Activated CD8-positive, alpha-beta T cell treated with anti-CD3 and anti-CD28 coated beads for 36 hours (primary cell): Measurements from ENCODE around the gene NPY4R2. TPM values are rescaled to one million over a fixed set of nuclear protein-coding genes. Genes with fewer than 3 reads are reported as not detected.
"Not testable (repeated sequence)": the region's sequence is repeated elsewhere in the genome, so short reads cannot be mapped to it uniquely, and the experiment has no call there.

Experiments used
- ATAC-seq: fragments of 200-7000 bp; cut with Tn5 transposase; one replicate; pipeline ENCODE4 v1.10.0; 2021; ENCODE audit warnings: mild to moderate bottlenecking, moderate library complexity
- CTCF ChIA-PET: fragments of 350-600 bp; sonication (Branson Sonifier 250); formaldehyde crosslinking; loops from one replicate; lab custom pipeline; 2021; ENCODE audit warnings: antibody characterized with exemption; lab: Charles Lee
- POLR2A ChIA-PET: fragments of 350-600 bp; sonication (Branson Sonifier 250); formaldehyde crosslinking; loops from one replicate; lab custom pipeline; 2021; ENCODE audit warnings: antibody characterized with exemption; lab: Charles Lee
- DNase-seq: peaks from one replicate; pipeline ENCODE4 v3.0.0-alpha.2; 2020
- H3K27ac Mint-ChIP-seq: one replicate; pipeline ENCODE4 v1.8.0; 2021; ENCODE audit warnings: mild to moderate bottlenecking, mixed read lengths
- H3K27me3 Mint-ChIP-seq: one replicate; pipeline ENCODE4 v1.8.0; 2021; ENCODE audit warnings: mixed read lengths
- H3K36me3 Mint-ChIP-seq: one replicate; pipeline ENCODE4 v1.8.0; 2021; ENCODE audit warnings: low read depth, mixed read lengths
- H3K4me1 Mint-ChIP-seq: one replicate; pipeline ENCODE4 v1.8.0; 2021; ENCODE audit warnings: low read depth, mixed read lengths
- H3K4me3 Mint-ChIP-seq: one replicate; pipeline ENCODE4 v1.8.0; 2021; ENCODE audit warnings: mild to moderate bottlenecking, moderate library complexity, mixed read lengths
- H3K9me3 Mint-ChIP-seq: one replicate; pipeline ENCODE4 v1.8.0; 2021; ENCODE audit warnings: mixed read lengths
- intact Hi-C: fragments of 100-400 bp; cut with micrococcal nuclease; formaldehyde crosslinking; loops from one replicate; pipeline ENCODE4 v1.10.0; 2022
- total RNA-seq, 2 experiments: library from RNA; stranded (reverse); gene quantifications; one replicate each; pipeline ENCODE4 v1.2.3, GENCODE V29; 2021

Gene NPY4R2
- not detected for total RNA-seq

GRCh38 chr10:47918475-47918874 lies at the start of gene NPY4R2:
NPY4R2 (plus strand) TSS chr10:47918662; CDS start chr10:47921988, 3,326 bp downstream.
- H3K9me3 Mint-ChIP-seq, intact Hi-C loops, H3K4me1 Mint-ChIP-seq, H3K36me3 Mint-ChIP-seq, DNase-seq, H3K4me3 Mint-ChIP-seq, CTCF ChIA-PET, H3K27ac Mint-ChIP-seq, H3K27me3 Mint-ChIP-seq, POLR2A ChIA-PET, ATAC-seq: not testable (repeated sequence)

- CTCF ChIA-PET, POLR2A ChIA-PET, H3K27me3 Mint-ChIP-seq, H3K4me3 Mint-ChIP-seq, DNase-seq, H3K4me1 Mint-ChIP-seq, H3K9me3 Mint-ChIP-seq, H3K36me3 Mint-ChIP-seq, intact Hi-C loops, ATAC-seq, H3K27ac Mint-ChIP-seq: not testable (repeated sequence)
Measured at GRCh38 chr10:47870887-47871286, 47.6 kb upstream of the NPY4R2 start.

DNA sequence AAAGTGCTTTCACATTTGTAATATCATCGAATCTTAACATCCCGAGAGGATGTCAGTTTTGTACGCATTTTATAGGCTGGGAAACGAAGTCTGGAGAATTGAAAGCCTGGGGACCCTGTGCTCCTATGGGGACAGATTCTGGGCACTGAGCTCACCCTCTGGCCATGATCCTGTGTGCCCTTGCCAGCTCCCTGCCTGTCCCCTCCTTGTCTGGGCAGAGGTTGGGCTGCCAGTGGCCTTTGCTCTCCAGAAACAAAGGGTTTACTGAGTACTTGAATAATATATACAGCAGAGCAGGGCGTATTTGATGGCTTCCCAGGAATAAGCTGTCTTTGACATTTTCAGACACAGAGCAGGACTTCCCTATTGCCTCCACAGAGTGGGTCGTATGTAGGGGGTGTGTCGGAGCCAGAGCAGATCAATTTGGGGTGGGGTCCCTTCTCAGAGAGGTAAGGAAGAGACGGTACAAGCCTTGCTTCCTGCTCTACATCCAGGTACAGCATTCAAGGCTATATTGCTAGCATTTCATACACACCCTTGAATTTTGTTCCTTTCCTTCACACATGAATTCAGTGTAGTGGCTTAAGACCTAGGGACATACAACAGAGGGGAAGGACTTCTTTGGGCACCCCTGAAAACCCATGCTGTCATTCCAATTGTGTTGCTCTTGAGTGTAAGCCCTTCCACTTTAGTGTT lies 46.8 kb upstream of the NPY4R2 start:
- CTCF ChIA-PET, H3K4me1 Mint-ChIP-seq, H3K4me3 Mint-ChIP-seq, H3K27me3 Mint-ChIP-seq, intact Hi-C loops, H3K27ac Mint-ChIP-seq, DNase-seq, ATAC-seq, H3K9me3 Mint-ChIP-seq, POLR2A ChIA-PET, H3K36me3 Mint-ChIP-seq: not testable (repeated sequence)

- not testable (repeated sequence) for H3K36me3 Mint-ChIP-seq
Measured at GRCh38 chr10:47872236-47872635, 46.2 kb upstream of the NPY4R2 start.

DNA sequence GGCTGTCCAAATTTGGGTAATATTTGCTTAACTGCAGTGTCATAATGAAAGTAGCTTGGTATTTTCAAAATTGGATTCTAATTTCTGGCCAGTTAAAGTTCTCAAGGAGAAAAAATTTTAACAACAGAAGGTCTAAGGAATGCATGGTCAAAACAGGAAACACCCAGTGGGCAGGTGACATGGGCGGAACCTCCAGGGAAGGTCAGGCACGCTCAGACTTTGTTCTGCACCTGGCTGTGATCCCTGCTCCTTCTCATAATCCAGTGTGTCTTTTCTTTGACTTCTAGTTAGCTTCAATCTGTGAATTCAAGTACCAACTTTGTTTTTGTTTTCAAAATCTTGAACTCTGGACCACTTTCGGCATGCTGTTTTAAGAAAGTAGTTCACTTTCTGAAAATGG lies 34.2 kb upstream of the NPY4R2 start:
- CTCF ChIA-PET, H3K27me3 Mint-ChIP-seq, intact Hi-C loops, H3K4me3 Mint-ChIP-seq, POLR2A ChIA-PET, H3K27ac Mint-ChIP-seq, DNase-seq, H3K36me3 Mint-ChIP-seq, H3K4me1 Mint-ChIP-seq, ATAC-seq, H3K9me3 Mint-ChIP-seq: not testable (repeated sequence)

More at GRCh38 chr10:47872236-47872635, 46.2 kb upstream of the NPY4R2 start:
- intact Hi-C loops, H3K27me3 Mint-ChIP-seq, CTCF ChIA-PET, DNase-seq, H3K27ac Mint-ChIP-seq, H3K4me3 Mint-ChIP-seq, H3K9me3 Mint-ChIP-seq, H3K4me1 Mint-ChIP-seq, ATAC-seq, POLR2A ChIA-PET: not testable (repeated sequence)

GRCh38 chr10:47884934-47885333 lies 33.5 kb upstream of the NPY4R2 start:
- ATAC-seq, H3K27ac Mint-ChIP-seq, intact Hi-C loops, H3K27me3 Mint-ChIP-seq, DNase-seq, H3K4me3 Mint-ChIP-seq, H3K9me3 Mint-ChIP-seq, H3K36me3 Mint-ChIP-seq, CTCF ChIA-PET, H3K4me1 Mint-ChIP-seq, POLR2A ChIA-PET: not testable (repeated sequence)

DNA sequence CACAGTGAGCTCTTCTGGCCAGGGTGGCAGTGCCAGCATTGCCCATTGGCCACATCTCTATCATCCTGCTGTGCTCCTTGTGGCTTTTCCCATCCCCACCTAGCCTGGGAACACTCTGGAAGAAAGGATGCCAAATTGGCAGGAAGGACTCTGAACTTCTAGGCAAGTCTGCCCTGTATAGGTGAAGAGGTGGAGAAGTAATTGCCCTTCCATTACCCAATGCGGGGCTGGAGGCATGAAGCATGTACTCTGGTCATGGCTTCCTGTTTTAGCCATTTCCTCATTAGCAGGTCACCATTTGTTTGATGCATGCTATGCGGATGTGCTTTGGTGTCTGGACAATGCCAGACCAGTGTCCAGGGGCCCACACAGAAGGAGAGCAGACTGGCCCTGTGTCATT lies 32.1 kb upstream of the NPY4R2 start:
- H3K27me3 Mint-ChIP-seq, ATAC-seq, H3K4me3 Mint-ChIP-seq, H3K27ac Mint-ChIP-seq, H3K9me3 Mint-ChIP-seq, POLR2A ChIA-PET, DNase-seq, CTCF ChIA-PET, intact Hi-C loops, H3K4me1 Mint-ChIP-seq, H3K36me3 Mint-ChIP-seq: not testable (repeated sequence)

DNA sequence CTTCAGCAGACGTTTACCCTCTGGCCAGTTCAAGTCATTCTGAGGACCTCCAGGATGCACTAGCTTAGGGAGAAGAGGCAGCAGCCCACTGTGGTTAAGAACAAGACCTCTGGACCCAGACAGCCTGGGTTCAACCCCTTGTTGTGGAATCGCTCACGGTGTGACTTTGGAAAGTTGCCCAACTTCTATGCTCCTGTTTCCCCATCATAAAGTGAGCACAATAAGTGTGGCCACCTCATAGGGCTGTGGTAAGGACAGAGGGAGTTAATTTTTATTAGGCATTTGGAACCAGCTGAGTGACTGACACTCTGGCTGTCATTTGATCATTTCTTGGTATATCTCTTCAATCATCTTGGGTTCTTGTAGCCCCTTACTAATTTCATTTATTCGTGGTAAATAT lies 31.6 kb upstream of the NPY4R2 start:
- H3K4me1 Mint-ChIP-seq, H3K4me3 Mint-ChIP-seq, DNase-seq, H3K9me3 Mint-ChIP-seq, intact Hi-C loops, H3K27ac Mint-ChIP-seq, POLR2A ChIA-PET, H3K36me3 Mint-ChIP-seq, ATAC-seq, CTCF ChIA-PET, H3K27me3 Mint-ChIP-seq: not testable (repeated sequence)

DNA sequence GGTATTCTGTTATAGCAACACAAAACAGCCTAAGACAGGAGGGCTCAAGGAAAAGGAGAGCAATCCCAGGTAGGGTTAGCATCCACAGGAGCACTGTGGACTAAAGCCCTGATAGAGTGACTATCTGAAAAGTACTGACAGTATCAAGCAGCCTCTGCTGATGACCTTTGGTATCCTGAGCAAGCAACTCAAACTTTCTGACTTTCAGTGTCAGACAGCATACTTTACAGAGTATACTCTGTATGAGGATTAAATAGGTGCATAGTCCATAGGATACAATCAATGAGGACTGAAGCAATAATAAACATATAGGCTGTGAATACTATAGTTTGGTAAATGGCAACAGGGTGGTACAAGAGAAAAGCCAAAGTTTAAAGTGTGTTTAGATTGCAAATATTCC lies 27.7 kb upstream of the NPY4R2 start:
- POLR2A ChIA-PET, H3K27me3 Mint-ChIP-seq, DNase-seq, ATAC-seq, H3K36me3 Mint-ChIP-seq, H3K9me3 Mint-ChIP-seq, H3K4me3 Mint-ChIP-seq, intact Hi-C loops, H3K27ac Mint-ChIP-seq, H3K4me1 Mint-ChIP-seq, CTCF ChIA-PET: not testable (repeated sequence)

GRCh38 chr10:47892494-47893261 lies 25.8 kb upstream of the NPY4R2 start:
- ATAC-seq, POLR2A ChIA-PET, H3K27me3 Mint-ChIP-seq, H3K36me3 Mint-ChIP-seq, intact Hi-C loops, H3K9me3 Mint-ChIP-seq, H3K4me1 Mint-ChIP-seq, H3K4me3 Mint-ChIP-seq, DNase-seq, H3K27ac Mint-ChIP-seq, CTCF ChIA-PET: not testable (repeated sequence)

GRCh38 chr10:47894571-47894970 lies 23.9 kb upstream of the NPY4R2 start:
- H3K4me3 Mint-ChIP-seq, DNase-seq, H3K9me3 Mint-ChIP-seq, ATAC-seq, POLR2A ChIA-PET, H3K36me3 Mint-ChIP-seq, H3K27ac Mint-ChIP-seq, H3K4me1 Mint-ChIP-seq, CTCF ChIA-PET, H3K27me3 Mint-ChIP-seq, intact Hi-C loops: not testable (repeated sequence)

GRCh38 chr10:47897813-47898212 lies 20.6 kb upstream of the NPY4R2 start:
- POLR2A ChIA-PET, H3K27ac Mint-ChIP-seq, intact Hi-C loops, DNase-seq, H3K4me1 Mint-ChIP-seq, CTCF ChIA-PET, H3K27me3 Mint-ChIP-seq, ATAC-seq, H3K36me3 Mint-ChIP-seq, H3K4me3 Mint-ChIP-seq, H3K9me3 Mint-ChIP-seq: not testable (repeated sequence)
